KMS-11 (cell line): ENCODE results near the gene ARHGAP5.

Source experiments
- H2AFZ ChIP-seq: fragments of 200-600 bp; sonication (generic); 2 replicates; pipeline ENCODE4 v1.6.1; 2016; ENCODE audit warnings: antibody characterized with exemption, mixed run types, low read depth
- H3K27ac ChIP-seq: fragments of 200-600 bp; sonication (generic); 2 replicates; pipeline ENCODE4 v1.6.1; 2016; ENCODE audit warnings: mild to moderate bottlenecking, mixed run types
- H3K27me3 ChIP-seq: fragments of 200-600 bp; sonication (generic); 2 replicates; pipeline ENCODE4 v1.6.1; 2017; ENCODE audit warnings: mild to moderate bottlenecking, low read depth, mixed run types, moderate library complexity; ENCODE audit not compliant: insufficient read depth
- H3K36me3 ChIP-seq: fragments of 200-600 bp; sonication (generic); 2 replicates; pipeline ENCODE4 v1.6.1; 2017; ENCODE audit warnings: mild to moderate bottlenecking, mixed run types; ENCODE audit not compliant: insufficient read depth
- H3K4me1 ChIP-seq: fragments of 200-600 bp; sonication (generic); 2 replicates; pipeline ENCODE4 v1.6.1; 2016; ENCODE audit warnings: mild to moderate bottlenecking, low read depth, mixed run types; ENCODE audit not compliant: poor library complexity, severe bottlenecking
- H3K4me2 ChIP-seq: fragments of 200-600 bp; sonication (generic); 2 replicates; pipeline ENCODE4 v1.7.0; 2016; ENCODE audit warnings: mild to moderate bottlenecking, mixed run types
- H3K4me3 ChIP-seq: fragments of 200-600 bp; sonication (generic); IDR thresholded peaks from 2 replicates; pipeline ENCODE4 v1.6.1; 2017; ENCODE audit warnings: low read depth, low read length, mixed read lengths; ENCODE audit not compliant: insufficient read depth
- H3K79me2 ChIP-seq: fragments of 200-600 bp; sonication (generic); 2 replicates; pipeline ENCODE4 v1.6.1; 2016; ENCODE audit warnings: low read depth, mixed run types; ENCODE audit not compliant: insufficient read depth
- H3K9ac ChIP-seq: fragments of 200-600 bp; sonication (generic); 2 replicates; pipeline ENCODE4 v1.6.1; 2016; ENCODE audit warnings: mild to moderate bottlenecking, mixed run types
- H4K20me1 ChIP-seq: fragments of 200-600 bp; sonication (generic); 2 replicates; pipeline ENCODE4 v1.6.1; 2016; ENCODE audit warnings: mild to moderate bottlenecking, mixed run types; ENCODE audit not compliant: insufficient read depth
- TF ChIP-seq, protein P1 (sequence below): fragments of 200-600 bp; sonication (generic); conservative IDR thresholded peaks from 2 replicates; pipeline ENCODE4 v1.6.1; 2017; ENCODE audit warnings: low read depth, mild to moderate bottlenecking, antibody characterized with exemption, low read length, moderate library complexity, mixed read lengths

The ARHGAP5 gene

DNA sequence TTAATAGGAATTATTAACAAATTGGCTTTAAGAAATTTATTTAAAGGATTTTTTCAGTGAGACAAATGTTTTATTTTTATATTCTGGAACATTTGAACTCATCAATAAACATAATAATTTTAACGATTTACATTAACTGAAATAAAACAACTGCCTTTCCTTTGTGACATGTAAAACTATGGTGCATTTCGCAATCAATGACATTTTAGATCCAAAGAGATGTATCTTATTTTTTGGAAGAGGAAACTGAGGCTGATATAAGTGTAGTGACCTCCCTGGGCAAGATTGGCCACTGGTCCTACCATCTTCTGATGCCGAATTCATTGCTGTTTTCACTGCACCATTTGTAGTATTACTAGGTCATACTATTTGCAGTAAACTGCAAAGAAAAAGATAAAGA lies 128.4 kb downstream of the ARHGAP5 start:
- Histone ChIP-seq H4K20me1 (no peaks in the 10 kb centered on the region), H3K36me3 (no peaks in the 10 kb centered on the region), H3K79me2 (no peaks in the 10 kb centered on the region)

DNA sequence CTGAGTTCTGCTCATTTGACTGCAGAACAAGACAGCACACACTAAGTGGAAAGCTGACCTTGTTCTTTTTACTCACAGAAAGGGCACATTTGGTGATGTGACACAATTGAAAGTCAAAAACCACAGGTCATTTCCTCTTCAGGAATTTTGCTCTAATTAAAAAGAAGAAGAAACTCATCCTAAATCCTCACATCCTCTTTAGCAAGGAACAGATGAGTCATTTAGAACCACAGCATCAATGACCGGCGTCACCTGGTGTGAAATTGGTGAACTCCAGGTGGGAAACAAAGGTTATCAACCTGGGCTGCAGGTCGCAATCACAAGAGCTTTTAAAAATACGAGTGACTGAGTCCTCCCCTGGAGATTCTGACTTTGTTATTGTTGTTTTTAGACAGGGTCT lies 128.9 kb downstream of the ARHGAP5 start:
- Histone ChIP-seq H3K4me3 (no peak overlapping the region), H3K4me2 (peak overlapping the region; percentile 45), H3K27ac (no peak overlapping the region), H3K36me3 (no peaks in the 10 kb centered on the region), H3K9ac (no peak overlapping the region), H3K79me2 (no peaks in the 10 kb centered on the region), H3K27me3 (no peaks in the 10 kb centered on the region), H2AFZ (no peak overlapping the region), H3K4me1 (peaks cover 17% of the 10 kb centered on the region), H4K20me1 (no peaks in the 10 kb centered on the region)
- TF ChIP-seq, protein P1, sequence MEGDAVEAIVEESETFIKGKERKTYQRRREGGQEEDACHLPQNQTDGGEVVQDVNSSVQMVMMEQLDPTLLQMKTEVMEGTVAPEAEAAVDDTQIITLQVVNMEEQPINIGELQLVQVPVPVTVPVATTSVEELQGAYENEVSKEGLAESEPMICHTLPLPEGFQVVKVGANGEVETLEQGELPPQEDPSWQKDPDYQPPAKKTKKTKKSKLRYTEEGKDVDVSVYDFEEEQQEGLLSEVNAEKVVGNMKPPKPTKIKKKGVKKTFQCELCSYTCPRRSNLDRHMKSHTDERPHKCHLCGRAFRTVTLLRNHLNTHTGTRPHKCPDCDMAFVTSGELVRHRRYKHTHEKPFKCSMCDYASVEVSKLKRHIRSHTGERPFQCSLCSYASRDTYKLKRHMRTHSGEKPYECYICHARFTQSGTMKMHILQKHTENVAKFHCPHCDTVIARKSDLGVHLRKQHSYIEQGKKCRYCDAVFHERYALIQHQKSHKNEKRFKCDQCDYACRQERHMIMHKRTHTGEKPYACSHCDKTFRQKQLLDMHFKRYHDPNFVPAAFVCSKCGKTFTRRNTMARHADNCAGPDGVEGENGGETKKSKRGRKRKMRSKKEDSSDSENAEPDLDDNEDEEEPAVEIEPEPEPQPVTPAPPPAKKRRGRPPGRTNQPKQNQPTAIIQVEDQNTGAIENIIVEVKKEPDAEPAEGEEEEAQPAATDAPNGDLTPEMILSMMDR: no peak

More for the DNA sequence above, 128.4 kb downstream of the ARHGAP5 start:
- Histone ChIP-seq H3K27me3 (no peaks in the 10 kb centered on the region), H3K4me1 (peaks cover 17% of the 10 kb centered on the region), H3K4me3 (no peak overlapping the region), H3K9ac (no peak overlapping the region), H3K27ac (no peak overlapping the region), H3K4me2 (peak overlapping the region; percentile 45), H2AFZ (no peak overlapping the region)
- TF ChIP-seq, protein P1: no peak

DNA sequence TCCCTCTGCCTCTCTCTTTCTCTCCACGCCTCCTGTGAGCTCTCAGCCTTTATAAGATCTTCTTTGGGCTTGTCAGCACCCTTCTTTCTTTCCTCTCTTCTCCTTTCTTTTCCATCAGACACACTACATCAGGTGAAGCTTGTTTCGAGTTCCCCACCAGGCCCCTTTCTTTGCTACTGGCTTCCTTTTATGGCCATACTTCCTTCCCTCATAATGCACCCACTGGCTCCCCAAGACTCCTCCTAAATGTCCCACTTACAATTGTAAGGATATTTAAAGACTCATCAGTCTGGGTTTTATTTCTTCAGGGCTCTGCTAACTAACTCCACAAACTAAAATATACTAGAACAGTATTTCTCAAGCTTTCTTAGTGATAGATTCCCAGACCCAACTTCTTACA lies 129.4 kb downstream of the ARHGAP5 start:
- Histone ChIP-seq H3K27me3 (no peaks in the 10 kb centered on the region), H3K79me2 (no peaks in the 10 kb centered on the region), H3K36me3 (no peaks in the 10 kb centered on the region), H2AFZ (no peak overlapping the region), H3K9ac (no peak overlapping the region), H3K4me1 (peaks cover 17% of the 10 kb centered on the region), H4K20me1 (no peaks in the 10 kb centered on the region), H3K4me2 (no peak overlapping the region), H3K27ac (no peak overlapping the region), H3K4me3 (no peak overlapping the region)
- TF ChIP-seq, protein P1: no peak

DNA sequence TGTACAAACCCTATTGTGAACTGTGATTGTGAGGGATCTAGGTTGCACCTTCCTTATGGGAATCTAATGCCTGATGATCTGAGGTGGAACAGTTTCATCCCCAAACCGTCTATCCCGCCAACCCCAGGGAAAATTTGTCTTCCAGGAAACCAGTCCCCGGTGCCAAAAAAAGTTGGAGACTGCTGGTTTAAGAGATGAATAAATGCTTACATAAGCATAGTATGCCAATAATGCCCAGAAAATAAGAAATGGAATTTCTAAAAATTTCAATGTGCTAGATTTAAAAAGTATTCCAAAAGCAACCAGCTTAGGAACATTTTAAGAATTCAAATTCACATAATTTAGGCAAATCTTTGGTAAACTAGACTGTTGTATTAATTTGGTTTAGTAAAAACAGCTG lies 131.4 kb downstream of the ARHGAP5 start:
- Histone ChIP-seq H3K79me2 (no peaks in the 10 kb centered on the region), H3K27me3 (no peaks in the 10 kb centered on the region)

More for the DNA sequence above, 131.4 kb downstream of the ARHGAP5 start:
- H3K4me3 ChIP-seq: no peak overlapping the region
- H3K9ac ChIP-seq: no peak overlapping the region
- no peak overlapping the region for H3K27ac ChIP-seq
- TF ChIP-seq, protein P1: no peak
- peaks cover 17% of the 10 kb centered on the region for H3K4me1 ChIP-seq
- H4K20me1 ChIP-seq: no peaks in the 10 kb centered on the region
- H3K4me2 ChIP-seq: no peak overlapping the region
- H2AFZ ChIP-seq: no peak overlapping the region
- no peaks in the 10 kb centered on the region for H3K36me3 ChIP-seq
